Skeletal muscle satellite cell (primary cell): ENCODE results near the gene ZYX.
A peak's percentile ranks its signal among the peaks of the same experiment; 100 is the strongest.
"Not testable (repeated sequence)": the region's sequence is repeated elsewhere in the genome, so short reads cannot be mapped to it uniquely, and the experiment has no call there.

Source experiments
- H3K27me3 ChIP-seq: 2 replicates; pipeline ENCODE4 v1.7.0; 2013; ENCODE audit warnings: low read length; ENCODE audit not compliant: control insufficient read depth, insufficient read depth
- H3K36me3 ChIP-seq: 2 replicates; pipeline ENCODE4 v1.7.0; 2013; ENCODE audit warnings: mild to moderate bottlenecking, control low read depth, low read length; ENCODE audit not compliant: insufficient read depth
- H3K4me1 ChIP-seq: 2 replicates; pipeline ENCODE4 v1.7.0; 2013; ENCODE audit warnings: low read length; ENCODE audit not compliant: control insufficient read depth, insufficient read depth
- H3K4me2 ChIP-seq: 2 replicates; pipeline ENCODE4 v1.7.0; 2013; ENCODE audit warnings: mild to moderate bottlenecking, low read length
- H3K4me3 ChIP-seq: 2 replicates; pipeline ENCODE4 v1.7.0; 2013; ENCODE audit warnings: low read length
- H3K9ac ChIP-seq: 2 replicates; pipeline ENCODE4 v1.7.0; 2013; ENCODE audit warnings: mild to moderate bottlenecking, low read depth, low read length, moderate library complexity
- H3K9me3 ChIP-seq: replicated peaks from 2 replicates; pipeline ENCODE4 v1.7.0; 2013; ENCODE audit warnings: mild to moderate bottlenecking, control low read depth, low read length

Gene ZYX

GRCh38 chr7:143394777-143395176, 13.6 kb downstream of the ZYX start:
- Histone ChIP-seq H3K9me3 (no peaks in the 10 kb centered on the region), H3K27me3 (no peaks in the 10 kb centered on the region), H3K4me3 (no peak overlapping the region), H3K4me1 (peaks cover 58% of the 10 kb centered on the region), H3K9ac (no peak overlapping the region), H3K36me3 (peaks cover 26% of the 10 kb centered on the region), H3K4me2 (no peak overlapping the region)

GRCh38 chr7:143395187-143396149, 14.3 kb downstream of the ZYX start:
- Histone ChIP-seq H3K4me1 (peaks cover 51% of the 10 kb centered on the region), H3K27me3 (no peaks in the 10 kb centered on the region), H3K4me3 (no peak overlapping the region), H3K36me3 (peaks cover 19% of the 10 kb centered on the region), H3K9ac (no peak overlapping the region), H3K4me2 (no peak overlapping the region), H3K9me3 (no peaks in the 10 kb centered on the region)

GRCh38 chr7:143396182-143396581, 15.0 kb downstream of the ZYX start:
- Histone ChIP-seq H3K4me2 (no peak overlapping the region), H3K36me3 (peaks cover 14% of the 10 kb centered on the region), H3K4me3 (no peak overlapping the region), H3K27me3 (no peaks in the 10 kb centered on the region), H3K4me1 (peaks cover 44% of the 10 kb centered on the region), H3K9ac (peak overlapping the region; percentile 19), H3K9me3 (no peaks in the 10 kb centered on the region)

- Histone ChIP-seq H3K9me3 (no peaks in the 10 kb centered on the region), H3K27me3 (no peaks in the 10 kb centered on the region), H3K4me1 (peaks cover 37% of the 10 kb centered on the region), H3K9ac (peak overlapping the region; percentile 19), H3K4me3 (no peak overlapping the region), H3K36me3 (peaks cover 9% of the 10 kb centered on the region), H3K4me2 (no peak overlapping the region)
Measured at GRCh38 chr7:143396625-143397556, 15.7 kb downstream of the ZYX start.

GRCh38 chr7:143397710-143398530, 16.8 kb downstream of the ZYX start:
- Histone ChIP-seq H3K27me3 (no peaks in the 10 kb centered on the region), H3K9ac (no peak overlapping the region), H3K36me3 (peaks cover 3% of the 10 kb centered on the region), H3K4me2 (no peak overlapping the region), H3K9me3 (no peaks in the 10 kb centered on the region), H3K4me1 (peaks cover 26% of the 10 kb centered on the region), H3K4me3 (no peak overlapping the region)

- no peaks in the 10 kb centered on the region for H3K27me3 ChIP-seq
- no peak overlapping the region for H3K4me3 ChIP-seq
- no peak overlapping the region for H3K4me2 ChIP-seq
- H3K4me1 ChIP-seq = peaks cover 22% of the 10 kb centered on the region
- H3K9me3 ChIP-seq = no peaks in the 10 kb centered on the region
- no peak overlapping the region for H3K9ac ChIP-seq
- no peaks in the 10 kb centered on the region for H3K36me3 ChIP-seq
Measured at GRCh38 chr7:143398616-143399015, 17.5 kb downstream of the ZYX start.

- Histone ChIP-seq H3K4me1 (peaks cover 22% of the 10 kb centered on the region), H3K4me2 (no peak overlapping the region), H3K9me3 (no peaks in the 10 kb centered on the region), H3K27me3 (no peaks in the 10 kb centered on the region), H3K36me3 (no peaks in the 10 kb centered on the region), H3K9ac (no peak overlapping the region), H3K4me3 (no peak overlapping the region)
Measured at GRCh38 chr7:143399151-143399550, 18.0 kb downstream of the ZYX start.

- Histone ChIP-seq H3K27me3 (no peaks in the 10 kb centered on the region), H3K4me2 (no peak overlapping the region), H3K4me3 (no peak overlapping the region), H3K36me3 (no peaks in the 10 kb centered on the region), H3K9ac (no peak overlapping the region), H3K9me3 (no peaks in the 10 kb centered on the region), H3K4me1 (peaks cover 20% of the 10 kb centered on the region)
Measured at GRCh38 chr7:143399642-143400041, 18.5 kb downstream of the ZYX start.

- Histone ChIP-seq H3K4me2 (no peak overlapping the region), H3K9me3 (no peaks in the 10 kb centered on the region), H3K27me3 (no peaks in the 10 kb centered on the region), H3K9ac (no peak overlapping the region), H3K36me3 (no peaks in the 10 kb centered on the region), H3K4me3 (no peak overlapping the region), H3K4me1 (peaks cover 6% of the 10 kb centered on the region)
Measured at GRCh38 chr7:143401265-143401664, 20.1 kb downstream of the ZYX start.

- not testable (repeated sequence) for H3K9me3 ChIP-seq, H3K36me3 ChIP-seq, H3K4me2 ChIP-seq, H3K27me3 ChIP-seq, H3K4me1 ChIP-seq, H3K9ac ChIP-seq, H3K4me3 ChIP-seq
Measured at GRCh38 chr7:143402233-143402632, 21.1 kb downstream of the ZYX start.
